ENCODE measurements around the gene AQP5.

AQP5 gene

DNA sequence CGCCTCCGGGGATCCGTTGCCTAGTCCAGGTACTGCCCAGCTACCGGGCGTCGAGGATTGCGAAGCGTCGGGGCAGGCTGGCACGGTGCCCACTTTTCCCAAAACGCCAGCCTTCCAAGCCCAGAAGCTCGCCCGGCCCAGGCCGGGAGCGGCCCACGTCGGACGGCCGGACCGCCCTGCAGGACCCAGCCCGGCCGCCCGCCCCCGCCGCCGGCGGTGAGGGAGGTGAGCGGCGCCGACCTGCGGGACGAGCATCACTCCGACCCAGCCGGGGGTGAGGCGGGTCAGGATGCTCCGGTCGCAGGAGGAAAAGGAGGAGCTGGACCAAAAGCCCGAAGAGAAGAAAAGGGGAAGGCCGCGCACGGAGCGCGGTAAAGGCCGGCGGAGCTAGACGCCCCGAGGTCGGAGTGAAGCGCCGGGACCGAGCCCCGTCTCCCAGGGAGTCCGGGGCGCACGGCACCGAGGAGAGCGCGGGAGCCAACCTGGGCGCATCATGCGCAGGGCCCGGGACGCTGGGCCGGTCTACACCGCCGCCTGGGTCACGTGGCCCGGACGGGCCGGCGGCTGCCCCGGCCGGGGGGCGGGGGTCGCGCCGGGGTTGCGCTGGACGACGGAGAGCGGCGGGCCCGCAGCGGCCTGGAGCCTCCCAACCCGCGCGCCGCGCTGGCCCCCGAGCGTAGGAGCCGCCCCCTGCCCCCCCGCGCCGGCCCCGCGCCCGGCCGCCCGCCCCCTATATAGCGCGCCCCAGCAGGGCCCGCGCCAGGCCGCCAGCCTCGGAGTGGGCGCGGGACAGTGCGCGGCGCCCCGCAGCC lies at the start of gene AQP5:
AQP5 (plus strand) TSS at position 762 of the 812 bp plus-strand sequence. CDS start 146 bp downstream, outside the sequence.
- DNase-seq = no peak

DNA sequence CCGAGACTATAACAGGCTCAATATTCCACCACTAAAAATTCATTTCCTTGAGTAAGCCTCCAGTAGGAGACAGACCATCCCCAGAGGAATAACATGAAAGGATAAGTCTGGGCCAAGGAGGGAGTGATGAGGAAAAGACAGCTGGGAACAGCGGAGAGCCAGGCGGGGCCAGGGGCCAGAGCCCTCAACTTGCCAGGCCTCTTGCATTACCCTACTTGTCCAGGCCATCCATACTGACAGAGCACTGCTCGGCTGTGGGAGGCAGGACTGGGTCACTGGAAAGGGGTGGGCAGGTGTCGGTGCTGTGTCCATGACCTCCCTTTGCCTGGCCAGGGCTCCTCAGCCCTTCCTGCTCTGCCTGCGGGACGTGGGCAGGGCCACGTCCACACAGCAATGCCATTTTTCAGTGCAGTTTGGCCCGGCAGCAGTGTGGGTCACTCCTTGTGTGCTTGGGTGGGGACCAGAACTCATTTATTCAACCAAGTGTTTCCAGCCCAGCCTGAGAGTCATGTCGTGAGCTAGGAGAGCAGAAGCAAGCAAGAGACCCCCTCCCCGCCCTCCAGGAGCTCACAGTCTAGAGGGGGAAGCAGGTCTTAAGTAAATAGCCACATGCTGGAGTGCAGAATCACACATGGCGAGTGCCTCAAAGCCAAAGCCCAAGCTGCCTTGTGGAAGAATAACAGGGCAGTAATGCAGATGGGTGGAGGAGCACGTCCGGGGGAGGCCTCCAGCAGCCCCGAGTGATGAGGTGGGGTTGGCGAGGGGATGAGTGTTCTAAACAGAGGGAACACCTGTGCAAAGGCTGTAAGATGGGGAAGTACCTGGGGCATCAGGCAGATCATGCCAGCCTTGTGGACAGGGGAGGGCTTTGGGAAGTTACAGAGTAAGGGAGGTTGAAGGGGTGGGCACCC lies 49.1 kb upstream of the AQP5 start:
- no peak for DNase-seq

DNA sequence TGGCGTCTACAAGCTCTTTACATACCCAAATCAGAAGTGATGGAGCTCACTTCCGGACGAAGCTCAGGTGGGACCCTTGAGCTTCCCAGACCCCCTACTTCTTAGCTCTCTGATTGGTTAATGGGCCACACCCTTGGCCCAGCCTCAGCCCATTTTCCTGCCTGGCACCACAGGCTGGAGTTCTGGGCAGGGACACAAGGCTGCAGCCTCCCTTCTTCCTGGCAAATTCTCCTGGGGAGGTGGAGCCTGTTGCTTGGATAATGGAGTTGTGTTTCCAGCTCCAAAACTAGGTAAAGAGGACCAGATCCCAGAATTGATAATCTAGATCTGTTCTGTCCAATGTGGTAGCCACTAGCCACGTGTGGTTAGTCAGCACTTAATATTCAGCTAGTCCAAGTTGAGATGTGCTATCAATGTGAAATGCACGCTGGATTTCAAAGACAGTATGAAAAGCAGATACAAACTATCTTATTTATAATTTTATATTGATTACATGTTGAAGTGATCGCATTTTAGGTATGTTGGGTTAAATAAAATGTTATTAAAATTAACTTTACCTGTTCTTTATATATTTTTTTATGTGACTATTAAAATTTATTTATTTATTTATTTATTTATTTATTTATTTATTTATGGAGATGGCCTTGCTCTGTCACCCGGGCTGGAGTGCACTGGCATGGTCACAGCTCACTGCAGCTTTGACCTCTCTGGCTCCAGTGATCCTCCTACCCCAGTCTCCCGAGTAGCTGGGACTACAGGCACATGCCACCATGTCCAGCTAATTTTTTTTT lies 45.3 kb upstream of the AQP5 start:
- DNase-seq = no peak

DNA sequence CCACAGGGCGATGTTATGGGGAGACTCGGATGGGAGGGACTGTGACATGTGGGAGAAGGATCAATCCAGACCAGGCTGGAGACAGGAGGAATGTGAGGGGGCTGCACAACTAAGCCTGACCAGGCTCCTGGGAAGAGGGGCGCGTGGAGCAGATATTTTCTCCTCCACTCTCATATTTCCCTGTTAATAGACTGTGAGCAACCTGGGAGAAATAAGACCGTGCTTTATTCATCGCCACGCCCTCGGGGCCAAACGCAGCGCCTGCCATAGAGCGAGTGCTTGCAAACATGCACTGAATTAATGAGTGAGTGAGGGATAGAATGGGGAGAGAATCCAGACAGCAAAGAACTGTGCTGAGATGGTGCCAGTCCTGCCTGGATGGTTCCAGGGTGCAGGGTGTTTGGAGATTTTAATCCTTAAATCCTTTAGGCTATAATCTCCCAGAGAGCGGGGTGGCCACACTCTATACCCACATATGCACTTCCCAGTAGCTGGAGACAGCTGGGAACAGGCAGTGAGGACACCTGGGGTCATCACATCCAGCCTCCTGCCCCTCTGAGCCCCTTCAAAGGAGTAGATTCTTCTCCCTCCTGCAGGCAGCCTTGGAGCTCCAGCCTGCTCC lies 44.4 kb upstream of the AQP5 start:
- DNase-seq = no peak

DNA sequence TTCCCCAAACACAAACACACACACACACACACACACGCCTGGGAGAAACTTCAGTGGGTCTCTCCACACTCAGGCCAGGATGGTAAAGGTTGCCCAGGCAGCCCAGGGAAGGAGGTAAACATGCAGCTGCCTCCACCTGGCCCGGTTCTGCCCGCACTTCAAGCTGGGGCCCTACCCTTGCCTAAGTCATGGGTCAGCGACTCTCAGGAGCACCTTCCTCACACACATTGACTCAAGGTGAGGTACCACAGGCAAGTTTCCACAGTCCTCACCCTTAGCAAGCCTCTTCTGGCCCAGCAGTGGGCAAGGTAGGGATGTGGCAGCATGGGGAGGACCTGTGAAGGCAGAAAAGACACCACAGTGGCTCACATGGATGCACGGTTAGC lies 43.9 kb upstream of the AQP5 start:
- DNase-seq = no peak

DNA sequence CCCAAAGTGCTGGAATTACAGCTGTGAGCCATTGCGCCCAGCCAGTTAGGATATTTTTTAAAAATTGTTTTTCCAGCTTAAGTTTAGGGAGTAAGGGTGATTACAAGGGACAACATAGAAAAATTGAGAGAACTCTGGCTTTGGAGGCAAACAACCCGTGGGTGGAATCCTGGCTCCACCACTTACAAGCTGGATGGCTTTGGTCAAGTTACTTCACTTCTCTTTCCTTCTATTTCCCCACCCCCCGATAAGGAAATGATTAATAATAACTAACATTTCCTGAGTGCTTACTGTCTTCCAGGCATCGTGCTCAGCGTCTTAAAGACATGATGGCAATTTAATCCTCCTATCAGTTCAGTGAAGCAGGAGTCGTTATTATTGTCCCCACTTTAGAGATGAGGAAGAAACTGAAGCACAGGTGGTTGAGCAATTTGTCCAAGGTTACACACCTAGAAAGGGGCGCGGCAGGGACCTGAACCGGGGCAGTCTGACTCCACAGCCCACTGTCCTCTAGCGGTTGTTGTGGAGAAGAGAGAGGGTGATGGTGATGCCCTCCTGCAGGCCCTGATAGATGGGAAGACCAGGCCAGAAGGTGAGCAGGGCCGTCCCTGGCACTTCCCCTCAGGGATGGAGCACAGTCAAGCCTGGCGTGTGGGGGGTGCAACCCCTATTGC lies 41.3 kb upstream of the AQP5 start:
- DNase-seq = no peak

DNA sequence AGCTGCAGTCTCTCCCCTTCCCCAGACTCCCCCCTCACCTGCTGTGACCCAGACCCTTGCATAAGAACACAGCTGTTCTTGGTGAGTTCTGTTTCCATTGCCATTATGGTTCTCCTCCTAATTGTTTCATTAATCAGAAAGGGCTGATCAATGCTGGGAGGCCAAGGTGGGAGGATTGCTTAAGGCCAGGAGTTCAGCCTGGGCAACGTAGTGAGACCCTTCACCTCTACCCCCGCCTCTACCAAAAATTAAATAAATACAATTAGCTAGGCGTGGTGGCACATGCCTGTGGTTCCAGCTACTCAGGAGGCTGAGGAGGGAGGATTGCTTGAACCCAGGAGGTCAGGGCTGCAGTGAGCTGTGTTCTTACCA lies 40.8 kb upstream of the AQP5 start:
- DNase-seq = no peak

DNA sequence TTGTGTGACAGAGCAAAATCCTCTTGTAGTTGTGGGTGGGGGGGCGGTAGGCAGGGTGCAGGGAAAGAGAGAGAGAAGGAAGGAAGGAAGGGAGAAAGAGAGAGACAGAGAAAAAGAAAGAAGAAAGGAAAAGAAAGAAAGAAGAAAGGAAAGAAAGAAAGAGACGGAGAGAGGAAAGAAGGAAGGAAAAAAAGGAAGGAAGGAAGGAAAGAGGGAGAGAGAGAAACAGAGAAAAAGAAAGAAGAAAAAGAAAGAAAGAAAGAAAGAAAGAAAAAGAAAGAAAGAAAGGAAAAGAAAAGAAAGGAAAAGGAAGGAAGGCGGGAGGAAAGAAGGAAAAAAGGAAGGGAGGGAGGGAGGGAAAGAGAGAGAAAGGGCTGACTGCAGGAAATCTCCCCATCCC lies 40.4 kb upstream of the AQP5 start:
- DNase-seq = no peak

DNA sequence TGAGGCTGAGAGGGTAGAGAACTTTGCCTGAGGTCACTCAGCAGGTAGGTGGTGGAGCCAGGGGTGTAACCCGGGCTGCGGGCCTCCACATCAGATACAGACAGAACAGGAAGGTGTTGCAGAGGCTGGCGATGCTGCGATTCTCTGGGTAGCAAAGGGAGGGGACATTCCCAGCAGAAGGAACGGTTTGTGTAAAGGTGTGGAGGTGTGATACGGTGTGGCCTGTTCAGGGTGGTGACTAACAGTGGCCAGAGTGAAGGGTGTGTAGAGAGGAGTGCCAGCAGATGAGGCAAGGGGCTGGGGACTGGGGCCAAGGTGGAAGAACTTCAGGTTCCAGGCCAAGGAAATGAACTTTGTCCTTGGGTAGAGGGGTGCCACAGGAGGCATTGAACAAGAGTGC lies 39.7 kb upstream of the AQP5 start:
- DNase-seq = no peak

DNA sequence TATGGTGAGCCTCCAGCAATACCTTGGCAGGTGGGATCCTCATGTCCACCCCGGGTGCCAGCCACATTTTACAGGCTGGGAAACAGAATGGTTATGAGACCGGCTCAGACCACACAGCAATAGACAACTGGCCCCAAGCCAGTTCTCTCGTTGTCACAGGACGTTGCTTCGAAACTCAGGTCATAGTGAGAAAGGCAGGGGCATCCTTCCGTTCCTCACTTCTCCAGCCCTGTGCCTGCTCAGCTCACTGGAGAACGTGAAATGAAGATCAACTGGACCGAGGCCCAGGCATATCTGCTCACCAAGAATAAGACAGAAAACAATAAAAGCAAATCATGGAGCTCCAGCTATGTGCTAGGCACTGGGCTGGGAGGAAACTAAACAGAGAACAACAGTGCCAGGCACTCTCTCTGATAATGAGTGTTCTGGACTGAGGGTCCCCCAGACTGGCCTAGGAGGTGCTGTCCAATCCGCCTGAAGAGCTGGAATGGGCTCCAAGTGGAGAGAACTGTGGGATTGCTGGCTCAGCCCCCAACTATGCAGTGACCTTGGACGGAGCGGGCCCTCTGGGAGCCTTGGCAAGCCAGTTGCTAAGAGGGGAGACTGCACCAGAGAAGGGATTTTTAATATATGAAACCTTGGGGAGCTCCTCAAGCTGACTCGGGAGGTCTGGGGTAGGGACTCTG lies 39.2 kb upstream of the AQP5 start:
- no peak for DNase-seq

DNA sequence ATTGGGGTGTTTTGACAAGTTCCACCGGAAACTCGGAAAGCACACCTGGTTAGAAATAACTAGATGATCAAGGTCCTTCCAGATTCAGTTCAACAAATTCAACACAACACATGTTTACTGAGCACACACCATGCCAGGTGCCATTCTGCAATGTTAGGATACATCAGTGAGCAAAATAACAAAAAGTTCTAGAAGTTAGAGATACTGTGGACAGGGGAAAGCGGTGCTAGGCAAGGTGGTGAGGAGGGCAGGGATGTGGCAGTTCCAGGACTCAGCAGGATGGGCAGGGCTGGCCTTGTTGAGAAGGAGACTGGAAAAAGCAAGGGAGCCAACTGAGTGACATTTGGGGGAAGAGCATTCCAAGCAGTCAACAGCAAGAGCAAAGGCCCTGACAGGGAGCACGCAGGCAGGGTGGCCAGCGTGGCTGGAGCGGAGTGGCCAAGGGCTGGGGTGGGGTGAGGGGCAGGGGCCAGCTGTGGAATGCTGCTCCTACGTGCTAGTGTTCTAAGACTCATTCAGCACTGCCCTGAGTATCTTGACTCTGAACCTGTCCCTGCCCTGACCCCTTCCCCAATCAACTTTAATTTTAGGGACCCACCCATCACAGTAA lies 38.5 kb upstream of the AQP5 start:
- no peak for DNase-seq

DNA sequence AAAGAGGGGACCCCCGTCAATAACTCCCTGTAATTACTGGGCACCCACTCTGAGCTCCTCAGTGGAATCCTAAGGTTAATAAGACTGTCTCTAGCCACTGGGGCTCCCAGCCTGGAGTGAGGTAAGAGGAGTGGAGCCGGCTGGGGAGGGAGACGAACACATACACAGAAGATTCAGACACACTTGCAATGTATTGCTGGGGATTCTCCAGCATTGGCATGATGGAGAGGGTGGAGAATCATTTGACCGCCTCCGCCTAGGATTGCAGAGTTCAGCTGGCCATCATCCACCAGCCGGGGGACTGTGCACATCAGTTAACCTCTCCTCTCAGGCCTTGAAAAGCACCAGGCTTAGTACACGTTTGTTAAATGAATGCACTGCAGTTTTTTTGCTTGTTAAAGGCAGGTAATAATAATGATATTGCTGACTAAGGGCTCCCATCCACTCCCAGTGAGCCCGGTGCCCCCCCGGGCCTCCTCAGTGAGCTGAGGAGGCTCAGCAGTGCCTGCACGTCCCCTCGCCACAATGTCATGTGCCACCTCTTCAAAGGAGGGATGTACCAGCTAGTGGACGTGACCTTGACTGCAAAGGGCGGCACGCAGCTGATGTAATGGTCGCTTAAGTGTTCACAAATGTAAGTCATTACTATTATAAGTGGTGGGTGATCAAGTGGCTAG lies 37.7 kb upstream of the AQP5 start:
- no peak for DNase-seq

DNA sequence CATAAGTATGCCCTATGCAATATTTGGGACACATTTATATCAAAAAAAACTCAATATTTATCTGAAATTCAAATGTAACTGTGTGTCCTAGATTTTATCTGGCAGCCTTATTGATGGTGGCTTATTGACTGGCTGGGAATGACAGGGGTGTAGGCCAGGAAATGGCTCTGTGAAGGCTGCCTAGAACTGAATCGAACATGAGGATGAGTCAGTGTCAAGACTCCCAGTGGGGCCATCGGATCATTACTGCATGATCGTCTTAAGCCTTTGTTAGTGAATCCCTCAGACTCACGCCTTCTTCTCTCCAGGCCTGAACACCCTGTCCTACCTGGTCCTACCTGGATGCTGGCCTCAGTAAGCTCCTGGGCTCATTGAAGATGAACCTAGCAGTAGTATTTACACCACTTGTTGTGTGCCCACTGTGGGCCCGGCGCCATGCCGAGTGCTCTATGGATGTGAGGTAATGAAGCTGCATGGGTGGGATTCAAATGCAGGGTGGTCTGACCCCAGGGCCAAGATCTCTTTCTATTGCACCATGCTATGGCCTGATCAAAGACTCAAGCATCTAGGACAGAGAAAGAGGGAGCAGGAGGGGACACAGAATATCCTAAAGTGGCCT lies 36.9 kb upstream of the AQP5 start:
- no peak for DNase-seq

DNA sequence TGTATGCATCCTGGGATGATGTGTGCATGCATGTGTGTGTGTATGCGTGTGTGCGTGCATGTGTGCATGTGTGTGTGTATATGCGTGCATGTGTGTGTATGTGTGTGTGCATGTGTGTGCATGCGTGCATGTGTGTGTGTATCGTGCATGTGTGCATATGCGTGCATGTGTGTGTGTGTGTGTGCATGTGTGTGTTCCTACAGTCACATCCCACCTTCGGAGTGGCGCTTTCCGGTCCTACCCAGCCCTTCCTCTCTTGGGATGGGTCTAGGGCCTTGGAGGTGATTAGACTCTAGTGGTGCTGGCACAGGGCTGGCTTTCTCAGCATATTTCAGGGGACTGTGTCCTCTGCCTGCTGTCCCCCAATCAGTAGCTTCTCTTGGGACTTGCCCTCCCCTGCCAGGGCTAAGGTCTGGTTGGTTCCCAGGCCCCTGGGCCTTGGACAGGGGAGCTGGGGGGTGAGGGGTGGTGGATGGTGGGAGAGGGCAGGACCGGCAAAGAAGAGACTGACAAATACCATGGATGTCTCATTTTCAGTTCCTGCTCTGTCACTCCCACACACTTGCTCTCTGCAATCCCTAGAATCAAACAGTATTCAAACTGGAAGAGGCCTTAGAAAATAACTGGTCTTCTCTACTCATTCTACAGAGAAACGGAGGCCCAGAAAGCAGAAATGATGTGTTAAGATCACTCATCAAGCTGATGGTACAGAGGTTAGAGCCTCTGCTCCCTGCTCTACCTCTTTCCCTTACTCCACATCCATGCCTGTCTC lies 36.1 kb upstream of the AQP5 start:
- no peak for DNase-seq

DNA sequence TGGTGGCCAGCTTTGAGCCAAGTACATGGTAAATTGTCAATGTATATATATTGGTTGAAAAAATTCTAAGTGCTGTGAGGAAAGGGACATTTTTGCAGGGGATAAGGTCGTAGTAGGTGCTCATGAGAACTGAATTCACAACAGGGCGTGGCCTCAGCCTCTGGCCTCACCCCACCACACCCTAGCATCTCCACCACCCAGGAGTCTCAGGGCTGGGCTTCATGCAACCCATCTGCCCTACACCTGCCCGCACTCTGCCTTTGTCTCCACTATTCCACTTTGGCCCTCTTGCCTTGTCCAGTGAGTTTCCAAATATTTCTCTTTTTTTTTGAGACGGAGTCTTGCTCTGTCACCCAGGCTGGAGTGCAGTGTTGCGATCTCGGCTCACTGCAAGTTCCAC lies 33.2 kb upstream of the AQP5 start:
- no peak for DNase-seq

DNA sequence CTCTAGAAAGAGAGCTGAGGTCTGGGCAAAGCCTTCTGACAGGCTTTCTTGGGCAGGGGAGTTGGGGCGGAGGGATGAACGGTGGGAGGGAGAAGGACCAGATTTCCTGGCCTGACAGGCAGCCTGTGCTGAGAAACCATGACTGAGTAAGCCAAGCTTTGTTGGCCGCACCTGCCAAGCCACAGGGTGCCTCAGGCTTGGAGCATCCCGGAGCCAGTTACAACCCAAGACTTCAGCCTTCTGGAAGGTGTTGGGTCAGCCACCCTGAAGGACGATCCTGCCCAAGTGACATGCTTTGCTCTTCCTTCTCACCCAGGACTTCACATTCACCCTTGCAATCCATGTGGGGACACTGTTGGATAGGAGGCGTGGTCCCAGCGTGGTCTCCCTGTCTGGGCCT lies 32.1 kb upstream of the AQP5 start:
- DNase-seq = no peak

DNA sequence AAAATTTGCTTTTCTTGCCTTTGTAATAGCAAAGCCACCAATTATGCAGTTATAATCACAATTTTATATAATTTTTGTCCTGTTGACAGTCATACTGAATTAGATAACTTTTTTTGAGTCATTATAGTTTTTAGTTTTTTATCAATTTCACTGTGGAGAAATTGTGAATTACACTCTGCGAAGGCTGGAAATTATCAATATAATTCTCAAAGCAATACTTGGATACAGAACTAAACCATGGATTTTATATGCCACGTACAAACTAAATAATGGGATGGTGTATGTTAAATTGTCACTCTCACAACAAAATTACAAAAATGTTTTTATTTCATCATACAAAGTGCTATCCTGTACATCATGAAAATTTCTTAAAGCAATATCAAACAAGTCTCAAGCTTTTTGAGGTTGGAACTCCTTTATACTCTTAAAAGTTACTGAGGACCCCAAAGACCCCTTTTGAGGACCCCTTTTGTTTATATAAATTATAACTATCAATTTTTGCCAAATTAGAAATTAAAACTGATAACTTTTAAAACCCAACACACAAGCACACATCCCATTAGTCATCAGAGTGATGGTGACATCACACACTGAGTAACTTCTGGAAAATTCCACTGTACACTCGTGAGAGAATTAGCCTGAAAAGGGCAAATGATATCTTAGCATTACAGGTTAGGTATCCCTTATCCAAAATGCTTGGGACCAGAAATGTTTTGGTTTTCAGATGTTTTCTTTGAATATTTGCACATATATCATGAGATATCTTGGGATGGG lies 31.0 kb upstream of the AQP5 start:
- no peak for DNase-seq

DNA sequence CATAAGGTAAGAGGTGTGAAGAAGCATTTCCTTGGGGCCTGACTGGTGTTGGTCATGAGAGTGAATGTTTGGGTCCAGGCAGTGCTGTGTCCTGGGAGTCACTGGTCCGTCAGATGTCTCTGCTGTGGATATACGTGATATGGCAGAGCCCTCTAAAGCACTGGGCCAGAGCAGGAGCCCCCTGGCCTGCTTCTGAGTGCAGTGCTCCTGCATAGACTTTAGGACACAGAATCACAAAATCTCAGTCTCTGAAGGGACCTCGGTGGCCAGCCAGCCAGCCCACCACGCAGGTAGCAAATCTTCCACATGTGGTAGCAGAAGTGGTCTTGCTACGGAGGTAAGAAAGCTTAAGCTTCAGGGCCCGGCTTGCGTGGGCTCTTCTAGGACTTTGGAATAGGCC lies 29.6 kb upstream of the AQP5 start:
- DNase-seq = no peak
